ENCODE measurements around the gene CARS1. TPM values are rescaled to one million over a fixed set of nuclear protein-coding genes. Genes with fewer than 3 reads are reported as not detected.
A peak's percentile ranks its signal among the peaks of the same experiment; 100 is the strongest.

The CARS1 gene
- total RNA-seq, 2 experiments from 2014 or later = 81.4 to 97.6 TPM

- ChIA-PET POLR2A (interaction anchor here (0.7 kb wide), 1 partner anchor 53 kb away, joined by 3 read pairs; no protein-coding TSS in a partner anchor), CTCF (interaction anchor here (1.0 to 3.6 kb wide), 10 partner anchors 8 to 52 kb away, joined by 3 to 24 read pairs (median 4); no protein-coding TSS in a partner anchor)
- Mint-ChIP-seq H3K36me3 (ENCODE audit: low read depth) (peaks cover 62% of the 10 kb centered on the region), H3K27me3 (no peaks in the 10 kb centered on the region), H3K4me3 (no peak overlapping the region), H3K9me3 (no peaks in the 10 kb centered on the region), H3K27ac (peak overlapping the region; percentile 28), H3K4me1 (peaks cover 32% of the 10 kb centered on the region)
- DNase-seq = no peak
Measured at GRCh38 chr11:3037945-3038271, 19.3 kb downstream of the CARS1 start.

- Mint-ChIP-seq H3K4me3 (no peak overlapping the region), H3K9me3 (no peaks in the 10 kb centered on the region), H3K27me3 (no peaks in the 10 kb centered on the region), H3K27ac (peak overlapping the region; percentile 43), H3K4me1 (peaks cover 37% of the 10 kb centered on the region), H3K36me3 (ENCODE audit: low read depth) (peaks cover 68% of the 10 kb centered on the region)
- POLR2A ChIA-PET = interaction anchor here (0.7 kb wide), 1 partner anchor 54 kb away, joined by 3 read pairs; no protein-coding TSS in a partner anchor
- peak; percentile 55 for DNase-seq
- CTCF ChIA-PET = interaction anchor here (1.0 to 3.6 kb wide), 11 partner anchors 8 to 59 kb away, joined by 3 to 24 read pairs (median 4); no protein-coding TSS in a partner anchor
Measured at GRCh38 chr11:3037040-3037944, 19.9 kb downstream of the CARS1 start.

- Mint-ChIP-seq H3K27me3 (no peaks in the 10 kb centered on the region), H3K36me3 (ENCODE audit: low read depth) (peaks cover 68% of the 10 kb centered on the region), H3K4me1 (peaks cover 43% of the 10 kb centered on the region), H3K4me3 (no peak overlapping the region), H3K9me3 (no peaks in the 10 kb centered on the region), H3K27ac (peak overlapping the region; percentile 80)
- DNase-seq = no peak
- CTCF ChIA-PET = interaction anchor here (0.6 to 2.3 kb wide), 7 partner anchors 8 to 60 kb away, joined by 3 to 24 read pairs (median 3); no protein-coding TSS in a partner anchor
- POLR2A ChIA-PET = no interaction called here
Measured at GRCh38 chr11:3036419-3036818, 20.8 kb downstream of the CARS1 start.

- H3K36me3 Mint-ChIP-seq (ENCODE audit: low read depth) = peaks cover 71% of the 10 kb centered on the region
- no peak for DNase-seq
- no peak overlapping the region for H3K4me3 Mint-ChIP-seq
- CTCF ChIA-PET = interaction anchor here (0.6 to 1.4 kb wide), 4 partner anchors 15 to 56 kb away, joined by 3 to 9 read pairs (median 3); no protein-coding TSS in a partner anchor
- H3K27ac Mint-ChIP-seq = no peak overlapping the region
- H3K27me3 Mint-ChIP-seq = no peaks in the 10 kb centered on the region
- POLR2A ChIA-PET = no interaction called here
- H3K9me3 Mint-ChIP-seq = no peaks in the 10 kb centered on the region
- H3K4me1 Mint-ChIP-seq = peaks cover 54% of the 10 kb centered on the region
Measured at GRCh38 chr11:3035333-3035732, 21.9 kb downstream of the CARS1 start.

- no peak overlapping the region for H3K4me3 Mint-ChIP-seq
- peaks cover 34% of the 10 kb centered on the region for H3K4me1 Mint-ChIP-seq
- ChIA-PET CTCF (interaction anchor here (0.6 kb wide), 1 partner anchor 44 kb away, joined by 4 read pairs; no protein-coding TSS in a partner anchor), POLR2A (no interaction called here)
- H3K9me3 Mint-ChIP-seq = no peaks in the 10 kb centered on the region
- peak overlapping the region; percentile 60 for H3K27ac Mint-ChIP-seq
- no peaks in the 10 kb centered on the region for H3K27me3 Mint-ChIP-seq
- no peak for DNase-seq
- H3K36me3 Mint-ChIP-seq (ENCODE audit: low read depth) = peaks cover 68% of the 10 kb centered on the region
Measured at GRCh38 chr11:3030289-3031070, 26.7 kb downstream of the CARS1 start.

GRCh38 chr11:3028813-3029212 lies 28.4 kb downstream of the CARS1 start:
- H3K27ac Mint-ChIP-seq = no peak overlapping the region
- ChIA-PET POLR2A (no interaction called here), CTCF (interaction anchor here (1.1 kb wide), 1 partner anchor 9 kb away, joined by 3 read pairs; no protein-coding TSS in a partner anchor)
- H3K36me3 Mint-ChIP-seq (ENCODE audit: low read depth) = peaks cover 66% of the 10 kb centered on the region
- no peaks in the 10 kb centered on the region for H3K9me3 Mint-ChIP-seq
- H3K27me3 Mint-ChIP-seq = no peaks in the 10 kb centered on the region
- peaks cover 33% of the 10 kb centered on the region for H3K4me1 Mint-ChIP-seq
- no peak for DNase-seq
- no peak overlapping the region for H3K4me3 Mint-ChIP-seq

- ChIA-PET POLR2A (no interaction called here), CTCF (interaction anchor here (1.5 kb wide), 1 partner anchor 14 kb away, joined by 5 read pairs; no protein-coding TSS in a partner anchor)
- Mint-ChIP-seq H3K27ac (no peak overlapping the region), H3K4me1 (peaks cover 44% of the 10 kb centered on the region), H3K9me3 (no peaks in the 10 kb centered on the region), H3K27me3 (no peaks in the 10 kb centered on the region), H3K36me3 (ENCODE audit: low read depth) (peaks cover 70% of the 10 kb centered on the region), H3K4me3 (no peak overlapping the region)
- no peak for DNase-seq
Measured at GRCh38 chr11:3026803-3027202, 30.4 kb downstream of the CARS1 start.

GRCh38 chr11:3022982-3023381 lies 34.2 kb downstream of the CARS1 start:
- peak overlapping the region; percentile 87 for H3K27ac Mint-ChIP-seq
- H3K4me3 Mint-ChIP-seq = no peak overlapping the region
- H3K9me3 Mint-ChIP-seq = no peaks in the 10 kb centered on the region
- POLR2A ChIA-PET = interaction anchor here (0.7 kb wide), 1 partner anchor 77 kb away, joined by 4 read pairs; no protein-coding TSS in a partner anchor
- CTCF ChIA-PET = interaction anchor here (0.7 to 1.4 kb wide), 8 partner anchors 8 to 492 kb away, joined by 3 to 7 read pairs (median 4); partner anchors contain the start of gene PHLDA2
- H3K27me3 Mint-ChIP-seq = no peaks in the 10 kb centered on the region
- DNase-seq = no peak
- peaks cover 65% of the 10 kb centered on the region for H3K36me3 Mint-ChIP-seq (ENCODE audit: low read depth)
- peaks cover 50% of the 10 kb centered on the region for H3K4me1 Mint-ChIP-seq

GRCh38 chr11:3022300-3022967 lies 34.8 kb downstream of the CARS1 start:
- ChIA-PET CTCF (interaction anchor here (0.7 to 2.1 kb wide), 6 partner anchors 25 to 491 kb away, joined by 3 to 10 read pairs (median 4); partner anchors contain the start of gene PHLDA2), POLR2A (interaction anchor here (0.7 kb wide), 1 partner anchor 76 kb away, joined by 4 read pairs; no protein-coding TSS in a partner anchor)
- H3K36me3 Mint-ChIP-seq (ENCODE audit: low read depth) = peaks cover 69% of the 10 kb centered on the region
- DNase-seq = peak; percentile 37
- peak overlapping the region; percentile 87 for H3K27ac Mint-ChIP-seq
- H3K27me3 Mint-ChIP-seq = no peaks in the 10 kb centered on the region
- H3K9me3 Mint-ChIP-seq = no peaks in the 10 kb centered on the region
- peak overlapping the region; percentile 29 for H3K4me3 Mint-ChIP-seq
- peaks cover 55% of the 10 kb centered on the region for H3K4me1 Mint-ChIP-seq

- Mint-ChIP-seq H3K27ac (peak overlapping the region; percentile 57), H3K4me3 (no peak overlapping the region), H3K9me3 (no peaks in the 10 kb centered on the region), H3K27me3 (no peaks in the 10 kb centered on the region), H3K4me1 (peaks cover 65% of the 10 kb centered on the region), H3K36me3 (ENCODE audit: low read depth) (peaks cover 71% of the 10 kb centered on the region)
- ChIA-PET POLR2A (no interaction called here), CTCF (interaction anchor here (0.7 to 2.1 kb wide), 5 partner anchors 11 to 53 kb away, joined by 3 to 10 read pairs (median 4); no protein-coding TSS in a partner anchor)
- peak; percentile 46 for DNase-seq
Measured at GRCh38 chr11:3021125-3021524, 36.1 kb downstream of the CARS1 start.

- peaks cover 74% of the 10 kb centered on the region for H3K36me3 Mint-ChIP-seq (ENCODE audit: low read depth)
- ChIA-PET CTCF (interaction anchor here (0.9 to 2.1 kb wide), 2 partner anchors 15 to 44 kb away, joined by 3 to 10 read pairs; no protein-coding TSS in a partner anchor), POLR2A (no interaction called here)
- H3K27ac Mint-ChIP-seq = no peak overlapping the region
- H3K9me3 Mint-ChIP-seq = no peaks in the 10 kb centered on the region
- H3K27me3 Mint-ChIP-seq = no peaks in the 10 kb centered on the region
- peaks cover 77% of the 10 kb centered on the region for H3K4me1 Mint-ChIP-seq
- no peak overlapping the region for H3K4me3 Mint-ChIP-seq
- DNase-seq = no peak
Measured at GRCh38 chr11:3020011-3020410, 37.2 kb downstream of the CARS1 start.

GRCh38 chr11:3018596-3018995 lies 38.6 kb downstream of the CARS1 start:
- Mint-ChIP-seq H3K27me3 (no peaks in the 10 kb centered on the region), H3K27ac (peak overlapping the region; percentile 60), H3K4me1 (peaks cover 87% of the 10 kb centered on the region), H3K36me3 (ENCODE audit: low read depth) (peaks cover 78% of the 10 kb centered on the region), H3K4me3 (no peak overlapping the region), H3K9me3 (no peaks in the 10 kb centered on the region)
- DNase-seq = no peak
- POLR2A ChIA-PET = no interaction called here
- CTCF ChIA-PET = no interaction called here

Data from activated CD4-positive, alpha-beta T cell treated with anti-CD3 and anti-CD28 coated beads, Interleukin-2, amount 10 ng/mL, durations not matched to agents 7 days and 5 days (primary cell).